ENCODE measurements around the gene ADAM22. TPM values are rescaled to one million over a fixed set of nuclear protein-coding genes. Genes with fewer than 3 reads are reported as not detected.

The ADAM22 gene
- total and polyA plus RNA-seq, 10 donors = 0.43 to 4.4 (median 3.0) TPM

DNA sequence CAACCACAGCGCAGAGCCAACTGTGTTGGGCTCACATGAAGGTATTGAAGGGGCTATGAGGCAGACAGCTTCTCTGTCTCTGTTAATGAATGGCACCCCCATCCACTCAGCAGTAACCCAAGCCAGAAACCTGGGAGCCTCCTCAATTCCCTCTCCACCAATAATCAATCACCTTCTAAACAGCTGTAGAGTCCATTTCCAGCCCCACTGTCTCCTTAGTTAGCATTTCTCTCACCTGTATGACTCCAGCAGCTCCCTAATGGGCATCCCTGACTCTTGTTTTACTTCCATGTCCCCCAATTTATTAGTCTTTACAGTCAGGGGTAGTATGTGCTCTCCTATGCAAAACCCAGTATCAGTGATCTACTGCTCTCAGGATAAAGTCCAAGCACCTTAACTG is 278.9 kb downstream of the ADAM22 start:
- Histone ChIP-seq H3K36me3 (peaks cover 0 to 95% (median 58%) of the 10 kb centered on the region in 6 donors), H3K4me1 (peaks cover 1 to 43% (median 7%) of the 10 kb centered on the region in 6 donors), H3K27ac (no peak overlapping the region), H3K27me3 (replicated peaks in 1 of 7) (no peaks in the 10 kb centered on the region), H3K4me3 (no peak overlapping the region), H3K9me3 (no peaks in the 10 kb centered on the region)
- TF ChIP-seq, protein P1, sequence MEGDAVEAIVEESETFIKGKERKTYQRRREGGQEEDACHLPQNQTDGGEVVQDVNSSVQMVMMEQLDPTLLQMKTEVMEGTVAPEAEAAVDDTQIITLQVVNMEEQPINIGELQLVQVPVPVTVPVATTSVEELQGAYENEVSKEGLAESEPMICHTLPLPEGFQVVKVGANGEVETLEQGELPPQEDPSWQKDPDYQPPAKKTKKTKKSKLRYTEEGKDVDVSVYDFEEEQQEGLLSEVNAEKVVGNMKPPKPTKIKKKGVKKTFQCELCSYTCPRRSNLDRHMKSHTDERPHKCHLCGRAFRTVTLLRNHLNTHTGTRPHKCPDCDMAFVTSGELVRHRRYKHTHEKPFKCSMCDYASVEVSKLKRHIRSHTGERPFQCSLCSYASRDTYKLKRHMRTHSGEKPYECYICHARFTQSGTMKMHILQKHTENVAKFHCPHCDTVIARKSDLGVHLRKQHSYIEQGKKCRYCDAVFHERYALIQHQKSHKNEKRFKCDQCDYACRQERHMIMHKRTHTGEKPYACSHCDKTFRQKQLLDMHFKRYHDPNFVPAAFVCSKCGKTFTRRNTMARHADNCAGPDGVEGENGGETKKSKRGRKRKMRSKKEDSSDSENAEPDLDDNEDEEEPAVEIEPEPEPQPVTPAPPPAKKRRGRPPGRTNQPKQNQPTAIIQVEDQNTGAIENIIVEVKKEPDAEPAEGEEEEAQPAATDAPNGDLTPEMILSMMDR (IDR thresholded peaks at IDR 0.05 in 8 of 11, conservative IDR thresholded peaks at IDR 0.05 in 3 of 11) = no peak
- TF ChIP-seq POLR2A (IDR thresholded peaks at IDR 0.05) = no peak
- no peak for DNase-seq
- 96 to 100% (median 100%) methylated on average over 1 of the region's 1 CpG for WGBS, 5 donors
- intact Hi-C loops (cut with DNase I; ENCODE audit: low total_unique reads) = no loop called here

DNA sequence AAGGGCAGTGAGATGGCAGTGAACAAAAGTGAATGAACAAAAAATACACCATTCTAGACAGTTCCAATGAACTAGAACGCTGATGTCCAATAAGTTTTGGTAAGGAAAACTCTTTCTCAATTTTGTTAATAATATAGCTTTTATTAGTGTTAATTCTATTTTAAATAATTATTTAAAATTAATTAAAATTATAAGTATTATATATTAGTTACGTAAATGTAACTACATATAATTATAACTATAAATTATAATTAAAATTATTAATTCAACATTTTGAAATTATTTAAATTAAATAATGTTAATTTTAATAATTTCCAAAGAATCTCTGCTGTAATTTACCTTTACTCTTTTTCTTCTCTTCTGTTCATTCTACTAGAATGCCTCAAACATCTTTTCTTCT is 280.4 kb downstream of the ADAM22 start:
- 93 to 98% (median 97%) methylated on average over 2 of the region's 2 CpGs for WGBS, 5 donors
- no peaks in the 10 kb centered on the region for H3K9me3 ChIP-seq
- H3K4me3 ChIP-seq = no peak overlapping the region
- H3K4me1 ChIP-seq = peaks cover 6 to 57% (median 18%) of the 10 kb centered on the region in 6 donors
- no peak for TF ChIP-seq POLR2A (IDR thresholded peaks at IDR 0.05)
- TF ChIP-seq POLR2AphosphoS5 (IDR thresholded peaks at IDR 0.05) = no peak
- H3K36me3 ChIP-seq = peaks cover 0 to 80% (median 43%) of the 10 kb centered on the region in 6 donors
- no peak overlapping the region for H3K27ac ChIP-seq
- no peaks in the 10 kb centered on the region for H3K27me3 ChIP-seq (replicated peaks in 1 of 7)
- intact Hi-C loops (cut with DNase I; ENCODE audit: low total_unique reads) = no loop called here
- no peak for DNase-seq

DNA sequence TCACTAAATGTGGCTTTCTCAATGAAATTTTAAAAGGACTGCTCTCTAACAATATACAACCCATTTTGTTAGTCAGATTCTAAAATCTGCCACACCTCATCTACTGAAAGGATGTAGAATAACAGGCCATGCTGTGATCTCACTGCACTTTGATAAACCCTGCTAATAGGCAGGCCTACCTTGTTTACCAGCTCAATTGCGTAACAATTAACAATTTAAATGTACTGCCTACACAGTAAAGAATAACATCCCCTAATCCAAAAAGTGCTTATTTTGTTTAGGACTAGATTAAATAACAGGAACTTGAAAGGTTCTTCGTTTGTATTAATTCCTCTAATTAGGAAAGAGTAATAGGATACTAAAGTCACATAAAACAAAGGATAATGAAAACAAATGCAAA is 281.2 kb downstream of the ADAM22 start:
- Histone ChIP-seq H3K4me1 (peaks cover 6 to 58% (median 18%) of the 10 kb centered on the region in 6 donors), H3K4me3 (no peak overlapping the region), H3K27me3 (replicated peaks in 1 of 7) (no peaks in the 10 kb centered on the region), H3K36me3 (peaks cover 0 to 72% (median 37%) of the 10 kb centered on the region in 6 donors), H3K9me3 (no peaks in the 10 kb centered on the region), H3K27ac (no peak overlapping the region)
- 81 to 91% (median 84%) methylated on average over 2 of the region's 2 CpGs for WGBS, 5 donors
- DNase-seq = no peak
- intact Hi-C loops (cut with DNase I; ENCODE audit: low total_unique reads) = no loop called here
- TF ChIP-seq, protein P1 (IDR thresholded peaks at IDR 0.05 in 8 of 11, conservative IDR thresholded peaks at IDR 0.05 in 3 of 11) = no peak
- TF ChIP-seq POLR2A (IDR thresholded peaks at IDR 0.05) (no peak), POLR2AphosphoS5 (IDR thresholded peaks at IDR 0.05) (no peak)

DNA sequence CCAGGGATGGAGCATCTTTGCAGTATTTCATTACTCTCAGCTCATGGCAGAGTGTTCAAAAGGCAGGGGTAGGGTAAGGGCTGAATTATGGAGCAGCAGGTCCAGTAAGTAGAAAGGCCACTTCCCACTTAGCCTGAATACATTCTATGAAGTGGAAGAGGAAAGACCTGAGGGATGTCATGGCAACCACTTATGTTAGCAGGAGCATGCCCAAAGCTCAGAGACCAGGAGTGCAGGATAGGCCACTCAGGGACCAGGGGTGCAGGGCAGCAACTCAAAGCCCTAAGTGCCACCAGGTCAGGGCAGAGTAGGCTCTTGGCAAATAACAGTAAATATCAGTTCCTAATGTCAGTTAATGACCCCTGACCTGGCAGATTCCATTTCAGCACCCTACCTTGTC is 282.2 kb downstream of the ADAM22 start:
- H3K4me1 ChIP-seq = peaks cover 11 to 68% (median 26%) of the 10 kb centered on the region in 6 donors
- no peak for TF ChIP-seq POLR2A (IDR thresholded peaks at IDR 0.05)
- TF ChIP-seq, protein P1 (IDR thresholded peaks at IDR 0.05 in 8 of 11, conservative IDR thresholded peaks at IDR 0.05 in 3 of 11) = no peak
- no peak for TF ChIP-seq POLR2AphosphoS5 (IDR thresholded peaks at IDR 0.05)
- intact Hi-C loops (cut with DNase I; ENCODE audit: low total_unique reads) = no loop called here
- no peaks in the 10 kb centered on the region for H3K9me3 ChIP-seq
- H3K27ac ChIP-seq = no peak overlapping the region
- H3K4me3 ChIP-seq = no peak overlapping the region
- H3K27me3 ChIP-seq (replicated peaks in 1 of 7) = no peaks in the 10 kb centered on the region
- H3K36me3 ChIP-seq = peaks cover 0 to 62% (median 33%) of the 10 kb centered on the region in 6 donors
- no peak for DNase-seq

Data from spleen (tissue), 11 donors.